GM23248 (cell line): ENCODE results near the gene FALEC. TPM values are rescaled to one million over a fixed set of nuclear protein-coding genes. Genes with fewer than 3 reads are reported as not detected.

Source experiments
- DNase-seq: peaks from one replicate; pipeline ENCODE4 v3.0.0-alpha.2; 2015
- H2AFZ ChIP-seq: fragments of 200-600 bp; sonication (generic); 2 replicates; pipeline ENCODE4 v1.6.1; 2016; ENCODE audit warnings: antibody characterized with exemption
- H3F3A ChIP-seq: fragments of 200-600 bp; sonication (generic); 2 replicates; pipeline ENCODE4 v1.6.1; 2016; ENCODE audit warnings: mild to moderate bottlenecking, antibody characterized with exemption, mixed run types; ENCODE audit not compliant: insufficient read depth
- H3K27ac ChIP-seq: fragments of 200-600 bp; sonication (generic); 2 replicates; pipeline ENCODE4 v1.5.1; 2016; ENCODE audit warnings: mild to moderate bottlenecking
- H3K27me3 ChIP-seq: fragments of 200-600 bp; sonication (generic); replicated peaks from 2 replicates; pipeline ENCODE4 v1.6.1; 2016; ENCODE audit warnings: mild to moderate bottlenecking; ENCODE audit not compliant: insufficient read depth
- H3K36me3 ChIP-seq: fragments of 200-600 bp; sonication (generic); 2 replicates; pipeline ENCODE4 v1.6.1; 2016; ENCODE audit warnings: low read depth, mild to moderate bottlenecking
- H3K4me1 ChIP-seq: fragments of 200-600 bp; sonication (generic); 2 replicates; pipeline ENCODE4 v1.6.1; 2016; ENCODE audit warnings: mild to moderate bottlenecking; ENCODE audit not compliant: insufficient read depth
- H3K4me2 ChIP-seq: fragments of 200-600 bp; sonication (generic); one replicate; pipeline ENCODE4 v1.6.1; 2016; ENCODE audit warnings: mild to moderate bottlenecking; ENCODE audit not compliant: unreplicated experiment
- H3K4me3 ChIP-seq: fragments of 200-600 bp; sonication (generic); 2 replicates; pipeline ENCODE4 v1.5.1; 2016; ENCODE audit warnings: mild to moderate bottlenecking
- H3K79me2 ChIP-seq: fragments of 200-600 bp; sonication (generic); 2 replicates; pipeline ENCODE4 v1.6.1; 2016; ENCODE audit warnings: mild to moderate bottlenecking; ENCODE audit not compliant: insufficient read depth
- H3K9ac ChIP-seq: fragments of 200-600 bp; sonication (generic); 2 replicates; pipeline ENCODE4 v1.6.1; 2016; ENCODE audit warnings: mild to moderate bottlenecking
- H3K9me2 ChIP-seq: fragments of 200-600 bp; sonication (generic); 2 replicates; pipeline ENCODE4 v1.6.1; 2016; ENCODE audit warnings: mixed run types, mild to moderate bottlenecking, moderate library complexity; ENCODE audit not compliant: insufficient read depth
- H3K9me3 ChIP-seq: fragments of 200-600 bp; sonication (generic); one replicate; pipeline ENCODE4 v1.6.1; 2017; ENCODE audit warnings: low read depth
- H4K20me1 ChIP-seq: fragments of 200-600 bp; sonication (generic); 2 replicates; pipeline ENCODE4 v1.6.0; 2016; ENCODE audit not compliant: insufficient read depth
- EZH2 ChIP-seq: fragments of 200-600 bp; sonication (generic); IDR thresholded peaks from 2 replicates; pipeline ENCODE4 v1.6.1; 2018; ENCODE audit warnings: antibody characterized with exemption, mild to moderate bottlenecking; ENCODE audit not compliant: insufficient read depth, poor library complexity, severe bottlenecking
- EZH2phosphoT487 ChIP-seq: fragments of 200-600 bp; sonication (generic); IDR thresholded peaks from 2 replicates; pipeline ENCODE4 v1.6.1; 2018; ENCODE audit warnings: antibody characterized with exemption, moderate library complexity, mild to moderate bottlenecking, low read depth; ENCODE audit not compliant: insufficient read depth
- WGBS, 2 experiments: methylation state at CpG; one replicate each; pipeline ENCODE4 v1.1.6; 2015 to 2017; ENCODE audit warnings: low lambda C conversion rate in 2 of 2, low coverage in 1 of 2; ENCODE audit errors: missing lambda C conversion rate in 2 of 2; 5-methylcytosine and 5-hydroxymethylcytosine counted together
- in situ Hi-C: fragments of 300-500 bp; cut with MboI; formaldehyde crosslinking; loops from 2 replicates; pipeline ENCODE4 v1.15.0; 2020
- polyA plus RNA-seq: library from polyadenylated mRNA; unstranded; fragments of >200 nt; fragmentation: Nextera tagmentation; extraction: Ambion mirVana; gene quantifications from 2 replicates; pipeline ENCODE4 v1.2.1, GENCODE V29; 2016
- total RNA-seq: library from RNA; depleted of rRNA; stranded (reverse); fragments of >200 nt; shearing (Covaris generic); gene quantifications from 2 replicates; pipeline ENCODE4 v1.2.3, GENCODE V29; 2014

The FALEC gene
- total and polyA plus RNA-seq, 2 experiments from 2014 or later = 0.71 TPM; not detected in 1

GRCh38 chr1:150549496-150550221 is 34.1 kb downstream of the FALEC start:
- H3K27ac ChIP-seq = peak overlapping the region; percentile 86
- DNase-seq = peak; percentile 72
- H3K79me2 ChIP-seq = 0 out of 2 replicates have a peak, but pooled peaks cover 3% of the 10 kb centered on the region
- WGBS, 2 experiments = 3 to 5% methylated on average over 21 to 27 of the region's 43 CpGs
- H3K4me3 ChIP-seq = peak overlapping the region; percentile 70
- peak overlapping the region; percentile 85 for H3K9ac ChIP-seq
- in situ Hi-C loops = no loop called here
- H3K9me2 ChIP-seq = no peaks in the 10 kb centered on the region
- peaks cover 29% of the 10 kb centered on the region for H3K4me1 ChIP-seq
- H3K9me3 ChIP-seq = no peaks in the 10 kb centered on the region
- peak overlapping the region; percentile 85 for H3K4me2 ChIP-seq
- H2AFZ ChIP-seq = peak overlapping the region; percentile 34; the same call in 1 of the 2 replicates
- no peaks in the 10 kb centered on the region for H3K27me3 ChIP-seq
- H3F3A ChIP-seq = peaks cover 20% of the 10 kb centered on the region
- TF ChIP-seq EZH2 = no peak
- TF ChIP-seq EZH2phosphoT487 = no peak
- H3K36me3 ChIP-seq = no peaks in the 10 kb centered on the region
- no peaks in the 10 kb centered on the region for H4K20me1 ChIP-seq

- in situ Hi-C loops = no loop called here
- Histone ChIP-seq H3K9ac (peak overlapping the region; percentile 85), H3K79me2 (0 out of 2 replicates have a peak, but pooled peaks cover 3% of the 10 kb centered on the region), H3K9me2 (no peaks in the 10 kb centered on the region), H3K4me3 (peak overlapping the region; percentile 70), H3K27ac (peak overlapping the region; percentile 86), H4K20me1 (no peaks in the 10 kb centered on the region), H3K27me3 (no peaks in the 10 kb centered on the region), H3K4me2 (peak overlapping the region; percentile 85), H2AFZ (no peak overlapping the region), H3K36me3 (no peaks in the 10 kb centered on the region), H3K9me3 (no peaks in the 10 kb centered on the region), H3K4me1 (peaks cover 29% of the 10 kb centered on the region), H3F3A (peaks cover 20% of the 10 kb centered on the region)
- DNase-seq = peak; percentile 46
- 15 to 21% methylated on average over 16 to 22 of the region's 22 CpGs for WGBS, 2 experiments
- TF ChIP-seq EZH2phosphoT487 (no peak), EZH2 (no peak)
Measured at GRCh38 chr1:150550222-150551050, 34.9 kb downstream of the FALEC start.

- Histone ChIP-seq H3K9me3 (no peaks in the 10 kb centered on the region), H2AFZ (no peak overlapping the region), H3K9me2 (no peaks in the 10 kb centered on the region), H3K27ac (peak overlapping the region; percentile 86), H3F3A (peaks cover 20% of the 10 kb centered on the region), H3K4me3 (peak overlapping the region; percentile 70; the same call in 1 of the 2 replicates), H3K9ac (peak overlapping the region; percentile 85), H3K27me3 (no peaks in the 10 kb centered on the region), H3K79me2 (0 out of 2 replicates have a peak, but pooled peaks cover 3% of the 10 kb centered on the region), H3K36me3 (0 out of 2 replicates have a peak, but pooled peaks cover 3% of the 10 kb centered on the region), H3K4me2 (peak overlapping the region; percentile 85), H3K4me1 (peaks cover 29% of the 10 kb centered on the region), H4K20me1 (no peaks in the 10 kb centered on the region)
- TF ChIP-seq EZH2 (no peak), EZH2phosphoT487 (no peak)
- 58 to 59% methylated on average over 11 of the region's 11 CpGs for WGBS, 2 experiments
- DNase-seq = peak; percentile 65
- in situ Hi-C loops = no loop called here
Measured at GRCh38 chr1:150551051-150551783, 35.7 kb downstream of the FALEC start.

- H3K4me2 ChIP-seq = peak overlapping the region; percentile 63
- H3K4me1 ChIP-seq = peaks cover 29% of the 10 kb centered on the region
- H3K27ac ChIP-seq = peak overlapping the region; percentile 86
- H3K9me2 ChIP-seq = no peaks in the 10 kb centered on the region
- no peaks in the 10 kb centered on the region for H4K20me1 ChIP-seq
- peaks cover 20% of the 10 kb centered on the region for H3F3A ChIP-seq
- 0 out of 2 replicates have a peak, but pooled peaks cover 3% of the 10 kb centered on the region for H3K79me2 ChIP-seq
- H2AFZ ChIP-seq = no peak overlapping the region
- 0 out of 2 replicates have a peak, but pooled peaks cover 3% of the 10 kb centered on the region for H3K36me3 ChIP-seq
- H3K27me3 ChIP-seq = no peaks in the 10 kb centered on the region
- H3K4me3 ChIP-seq = no peak overlapping the region
- peak overlapping the region; percentile 85 for H3K9ac ChIP-seq
- peak; percentile 30 for DNase-seq
- TF ChIP-seq EZH2phosphoT487 (no peak), EZH2 (no peak)
- in situ Hi-C loops = no loop called here
- no peaks in the 10 kb centered on the region for H3K9me3 ChIP-seq
- WGBS, 2 experiments = 56 to 64% methylated on average over 1 of the region's 1 CpG
Measured at GRCh38 chr1:150551784-150552127, 36.2 kb downstream of the FALEC start.
